ENCODE results near the gene ZSCAN32. TPM values are rescaled to one million over a fixed set of nuclear protein-coding genes. Genes with fewer than 3 reads are reported as not detected.

ZSCAN32 gene
- total RNA-seq = 8.3 and 10.0 TPM in 2 replicates

DNA sequence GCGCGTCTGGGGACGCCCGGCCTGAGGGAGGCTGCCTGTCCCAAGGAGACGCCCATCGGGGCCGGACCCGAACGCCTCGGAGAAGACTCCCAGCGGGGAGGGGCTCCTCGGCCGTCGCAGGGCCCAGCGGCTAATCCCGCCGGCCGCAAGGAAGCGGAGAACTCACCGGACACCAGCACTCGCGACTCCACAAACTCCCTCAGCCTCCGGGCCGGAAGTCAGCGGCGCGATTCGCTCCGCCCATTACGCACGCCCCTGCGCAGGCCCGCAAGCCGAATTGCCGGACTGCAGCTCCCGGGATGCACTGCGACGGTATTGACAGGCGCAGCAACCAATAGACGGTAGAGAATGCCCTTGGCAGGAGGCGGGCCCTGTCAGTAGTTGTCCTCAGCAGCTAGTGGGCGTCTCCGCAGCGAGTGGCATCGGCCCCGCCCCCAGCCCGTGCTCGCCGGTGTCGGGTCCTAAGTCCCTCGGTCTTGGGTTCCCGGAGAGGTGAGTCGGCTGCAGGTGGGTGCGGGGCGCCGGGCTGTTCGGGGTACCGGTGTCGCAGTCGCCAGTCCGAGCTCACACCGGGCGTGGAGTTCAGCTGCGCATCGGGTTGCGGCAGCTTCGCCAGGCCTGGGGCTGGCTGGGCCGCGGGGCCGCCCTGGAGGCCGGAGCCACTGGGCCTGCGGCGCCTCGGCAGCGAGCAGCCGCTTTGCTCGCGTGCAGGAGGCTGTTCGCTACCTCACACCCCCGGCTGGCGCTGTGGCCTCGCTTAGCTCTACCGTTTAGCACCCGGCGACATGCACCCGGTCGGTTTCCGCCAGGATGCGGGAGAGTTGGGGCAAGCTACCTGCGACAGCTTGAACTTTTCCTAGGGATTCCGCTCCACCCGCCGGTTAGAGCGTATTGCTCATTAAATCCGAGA lies at the start of gene ZSCAN32, which contains the start of gene ZNF174:
ZSCAN32 (minus strand) TSS at position 226 of the 910 bp plus-strand sequence. CDS start 3,447 bp downstream, outside the sequence.
ZNF174 (plus strand) TSS at position 437 of the 910 bp plus-strand sequence. CDS start 790 bp downstream, outside the sequence.

GRCh38 chr16:3443108-3444031 lies 42.6 kb upstream of the ZSCAN32 start, which contains the start of the genes NAA60 and ZNF597:
Gene NAA60, plus strand, starts transcription at chr16:3443680. Its CDS starts 32,548 bp downstream, at chr16:3476228.
Gene ZNF597, minus strand, starts transcription at chr16:3443504. Its CDS starts 351 bp downstream, at chr16:3443153.

GRCh38 chr16:3355589-3355988 lies 45.2 kb downstream of the ZSCAN32 start, which contains the start of gene OR2C1:
Gene OR2C1, plus strand, starts transcription at chr16:3355889. Its CDS starts 52 bp downstream, at chr16:3355941.

Other genes starting within 250 kb of the ZSCAN32 start
- gene OR1F1, start 212.8 kb downstream of the ZSCAN32 start, total RNA-seq = 0.18 TPM in 1 of 2 replicates, not detected in the other
- 8.4 and 9.6 TPM in 2 replicates for gene ZNF200, start 165.8 kb downstream of the ZSCAN32 start, total RNA-seq
- under 0.01 TPM in 1 of 2 replicates, not detected in the other for gene MEFV, start 144.4 kb downstream of the ZSCAN32 start, total RNA-seq
- 36.5 and 42.2 TPM in 2 replicates for gene ZNF263, start 117.5 kb downstream of the ZSCAN32 start, total RNA-seq
- gene TIGD7, start 95.6 kb downstream of the ZSCAN32 start, total RNA-seq = 2.6 and 5.0 TPM in 2 replicates
- 16.9 and 21.6 TPM in 2 replicates for gene ZNF75A, start 95.5 kb downstream of the ZSCAN32 start, total RNA-seq
- not detected in 2 replicates for gene OR2C1, start 45.1 kb downstream of the ZSCAN32 start, total RNA-seq
- gene ZNF174, start 211 bp upstream of the ZSCAN32 start, total RNA-seq = 4.9 and 5.8 TPM in 2 replicates
- gene ZNF597, start 42.5 kb upstream of the ZSCAN32 start, total RNA-seq = 2.0 and 2.5 TPM in 2 replicates
- 9.2 and 13.6 TPM in 2 replicates for gene NAA60, start 42.7 kb upstream of the ZSCAN32 start, total RNA-seq
- gene C16orf90, start 94.5 kb upstream of the ZSCAN32 start, total RNA-seq = not detected in 2 replicates
- 16.7 and 21.9 TPM in 2 replicates for gene CLUAP1, start 100.0 kb upstream of the ZSCAN32 start, total RNA-seq
- gene NLRC3, start 176.4 kb upstream of the ZSCAN32 start, total RNA-seq = 0.66 and 1.9 TPM in 2 replicates
- 2.3 and 2.5 TPM in 2 replicates for gene SLX4, start 210.6 kb upstream of the ZSCAN32 start, total RNA-seq